SU-DHL-6 (cell line): Measurements from ENCODE around the gene CERS6.

Experiments used
- H2AFZ ChIP-seq: fragments of 200-600 bp; sonication (generic); 2 replicates; pipeline ENCODE4 v1.6.1; 2014; ENCODE audit warnings: low read depth, mild to moderate bottlenecking, moderate library complexity, mixed read lengths, antibody characterized with exemption, low read length; ENCODE audit not compliant: severe bottlenecking
- H3F3A ChIP-seq: fragments of 200-600 bp; shearing (Covaris generic); 2 replicates; pipeline ENCODE4 v1.6.0; 2016; ENCODE audit warnings: antibody characterized with exemption, mild to moderate bottlenecking; ENCODE audit not compliant: insufficient read depth
- H3K27ac ChIP-seq: fragments of 200-600 bp; sonication (generic); 2 replicates; pipeline ENCODE4 v1.5.1; 2016; ENCODE audit warnings: low read depth, mild to moderate bottlenecking, low read length, moderate library complexity, mixed read lengths
- H3K27me3 ChIP-seq: fragments of 200-600 bp; sonication (generic), shearing (Covaris generic); 2 replicates; pipeline ENCODE4 v1.6.0; 2014; ENCODE audit warnings: mild to moderate bottlenecking, low read length
- H3K36me3 ChIP-seq: fragments of 200-600 bp; sonication (generic); 2 replicates; pipeline ENCODE4 v1.6.1; 2014; ENCODE audit warnings: mild to moderate bottlenecking, low read length, mixed read lengths
- H3K4me2 ChIP-seq: fragments of 300-600, 200-600 bp; shearing (Covaris generic), sonication (generic); 2 replicates; pipeline ENCODE4 v1.6.0; 2014; ENCODE audit warnings: low read length, low read depth, mild to moderate bottlenecking; ENCODE audit not compliant: poor library complexity, severe bottlenecking
- H3K4me3 ChIP-seq: fragments of 200-600 bp; sonication (generic); 2 replicates; pipeline ENCODE4 v1.5.1; 2014; ENCODE audit warnings: antibody characterized with exemption, low read length, mild to moderate bottlenecking, mixed read lengths; ENCODE audit not compliant: insufficient read depth, poor library complexity, severe bottlenecking
- H3K79me2 ChIP-seq: fragments of 200-600 bp; sonication (generic); 2 replicates; pipeline ENCODE4 v1.6.1; 2014; ENCODE audit warnings: mild to moderate bottlenecking, low read length, moderate library complexity; ENCODE audit not compliant: insufficient read depth
- H3K9ac ChIP-seq: fragments of 200-600 bp; sonication (generic); 2 replicates; pipeline ENCODE4 v1.7.0; 2014; ENCODE audit warnings: mild to moderate bottlenecking, low read length
- H3K9me2 ChIP-seq: fragments of 200-600 bp; sonication (generic); replicated peaks from 2 replicates; pipeline ENCODE4 v1.6.1; 2014; ENCODE audit warnings: low read length; ENCODE audit not compliant: insufficient read depth
- H3K9me3 ChIP-seq: fragments of 200-600 bp; sonication (generic); 2 replicates; pipeline ENCODE4 v1.6.1; 2014; ENCODE audit warnings: low read length, mixed read lengths; ENCODE audit not compliant: insufficient read depth
- H4K20me1 ChIP-seq: fragments of 200-600 bp; sonication (generic); 2 replicates; pipeline ENCODE4 v1.6.1; 2014; ENCODE audit warnings: low read depth, mild to moderate bottlenecking, antibody characterized with exemption, low read length, moderate library complexity, mixed read lengths
- CTCF ChIP-seq: fragments of 200-600 bp; sonication (generic); IDR thresholded peaks from one replicate; pipeline ENCODE4 v1.5.1; 2017; ENCODE audit warnings: antibody characterized with exemption, mild to moderate bottlenecking, low read length, moderate library complexity; ENCODE audit not compliant: insufficient read depth, poor library complexity, severe bottlenecking
- EZH2phosphoT487 ChIP-seq: fragments of 200-600 bp; sonication (generic), shearing (Covaris generic); conservative IDR thresholded peaks from 2 replicates; pipeline ENCODE4 v1.6.1; 2018; ENCODE audit warnings: mild to moderate bottlenecking, antibody characterized with exemption, low read length, moderate library complexity, mixed read lengths

CERS6 gene

DNA sequence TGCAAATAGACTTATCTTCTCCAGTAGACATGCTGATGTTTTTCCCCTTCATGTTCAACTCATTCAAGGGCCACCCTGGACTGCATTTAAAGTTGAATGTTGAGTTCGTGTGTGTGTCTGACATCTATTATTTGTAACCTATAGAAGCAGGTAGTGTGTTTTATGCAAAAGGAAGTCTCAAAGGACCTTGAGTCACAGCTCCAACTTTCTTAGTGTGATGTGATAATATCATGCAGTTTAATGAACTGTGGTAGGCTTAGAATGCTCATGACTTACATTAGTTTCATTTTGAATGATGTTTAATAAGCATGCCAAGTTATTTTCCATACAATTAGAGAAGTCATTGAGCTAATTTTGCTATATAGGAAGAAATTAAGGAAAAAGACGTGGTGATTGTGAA, 67.9 kb downstream of the CERS6 start:
- Histone ChIP-seq H4K20me1 (no peaks in the 10 kb centered on the region), H3K36me3 (no peaks in the 10 kb centered on the region), H3F3A (no peaks in the 10 kb centered on the region), H3K4me3 (no peak overlapping the region), H3K9me2 (no peaks in the 10 kb centered on the region), H3K9me3 (no peaks in the 10 kb centered on the region), H3K4me2 (no peak overlapping the region), H3K27me3 (no peaks in the 10 kb centered on the region), H3K79me2 (no peaks in the 10 kb centered on the region), H2AFZ (no peak overlapping the region), H3K9ac (no peak overlapping the region), H3K27ac (no peak overlapping the region)
- TF ChIP-seq EZH2phosphoT487 (no peak), CTCF (no peak)

- Histone ChIP-seq H2AFZ (no peak overlapping the region), H3K4me2 (no peak overlapping the region), H3K9ac (no peak overlapping the region), H3K27me3 (no peaks in the 10 kb centered on the region), H3K79me2 (no peaks in the 10 kb centered on the region), H3F3A (no peaks in the 10 kb centered on the region), H3K4me3 (no peak overlapping the region), H3K9me2 (no peaks in the 10 kb centered on the region), H4K20me1 (no peaks in the 10 kb centered on the region), H3K27ac (no peak overlapping the region), H3K9me3 (no peaks in the 10 kb centered on the region), H3K36me3 (no peaks in the 10 kb centered on the region)
- no peak for TF ChIP-seq CTCF
Observed at GRCh38 chr2:168525020-168525419, 68.9 kb downstream of the CERS6 start.

GRCh38 chr2:168525716-168526446, 69.8 kb downstream of the CERS6 start:
- Histone ChIP-seq H3K79me2 (no peaks in the 10 kb centered on the region), H2AFZ (no peak overlapping the region), H3K4me3 (no peak overlapping the region), H3K27ac (no peak overlapping the region), H3F3A (no peaks in the 10 kb centered on the region), H3K9ac (no peak overlapping the region), H4K20me1 (no peaks in the 10 kb centered on the region), H3K9me3 (no peaks in the 10 kb centered on the region), H3K36me3 (no peaks in the 10 kb centered on the region), H3K9me2 (no peaks in the 10 kb centered on the region), H3K4me2 (no peak overlapping the region), H3K27me3 (no peaks in the 10 kb centered on the region)
- no peak for TF ChIP-seq CTCF
- TF ChIP-seq EZH2phosphoT487 = no peak
